GDM1 (cell line): ENCODE results near the gene NEURL2.
"Not testable (repeated sequence)": the region's sequence is repeated elsewhere in the genome, so short reads cannot be mapped to it uniquely, and the experiment has no call there.

Experiments used
- DNase-seq: peaks from one replicate; lab custom pipeline; 2025; lab: John Stamatoyannopoulos, UW

Gene NEURL2, protein sequence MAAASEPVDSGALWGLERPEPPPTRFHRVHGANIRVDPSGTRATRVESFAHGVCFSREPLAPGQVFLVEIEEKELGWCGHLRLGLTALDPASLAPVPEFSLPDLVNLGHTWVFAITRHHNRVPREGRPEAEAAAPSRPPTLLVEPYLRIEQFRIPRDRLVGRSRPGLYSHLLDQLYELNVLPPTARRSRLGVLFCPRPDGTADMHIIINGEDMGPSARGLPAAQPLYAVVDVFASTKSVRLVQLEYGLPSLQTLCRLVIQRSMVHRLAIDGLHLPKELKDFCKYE

DNA sequence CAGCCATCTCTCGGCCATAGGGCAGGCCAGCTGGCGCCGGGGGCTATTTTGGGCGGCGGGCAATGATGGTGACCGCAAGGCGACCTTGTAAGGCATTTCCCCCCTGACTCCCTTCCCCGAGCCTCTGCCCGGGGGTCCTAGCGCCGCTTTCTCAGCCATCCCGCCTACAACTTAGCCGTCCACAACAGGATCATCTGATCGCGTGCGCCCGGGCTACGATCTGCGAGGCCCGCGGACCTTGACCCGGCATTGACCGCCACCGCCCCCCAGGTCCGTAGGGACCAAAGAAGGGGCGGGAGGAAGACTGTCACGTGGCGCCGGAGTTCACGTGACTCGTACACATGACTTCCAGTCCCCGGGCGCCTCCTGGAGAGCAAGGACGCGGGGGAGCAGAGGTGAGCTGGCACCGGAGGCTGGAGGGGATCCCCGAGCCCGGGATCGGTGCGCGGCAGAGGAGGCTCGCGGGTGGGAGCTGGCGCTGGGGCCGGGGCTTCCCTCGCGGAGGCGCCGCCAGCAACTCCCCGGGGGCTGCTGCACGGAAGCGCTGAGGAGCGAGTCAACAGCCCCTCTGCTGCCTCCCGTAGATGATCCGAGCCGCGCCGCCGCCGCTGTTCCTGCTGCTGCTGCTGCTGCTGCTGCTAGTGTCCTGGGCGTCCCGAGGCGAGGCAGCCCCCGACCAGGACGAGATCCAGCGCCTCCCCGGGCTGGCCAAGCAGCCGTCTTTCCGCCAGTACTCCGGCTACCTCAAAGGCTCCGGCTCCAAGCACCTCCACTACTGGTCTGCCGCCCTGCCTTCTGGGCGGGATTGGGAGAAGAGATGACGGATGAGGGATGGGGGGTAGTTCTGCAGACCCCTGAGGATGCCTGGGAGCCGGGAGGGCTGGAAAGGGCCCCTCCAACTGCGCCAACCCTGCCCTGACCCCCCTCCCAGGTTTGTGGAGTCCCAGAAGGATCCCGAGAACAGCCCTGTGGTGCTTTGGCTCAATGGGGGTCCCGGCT is at the start of gene NEURL2, which contains the start of gene CTSA:
Gene NEURL2, minus strand, starts transcription at position 224 of the 999 bp plus-strand sequence. Its CDS starts 217 bp downstream, at position 7.
Gene CTSA, plus strand, starts transcription at position 351 of the 999 bp plus-strand sequence. Its CDS starts 234 bp downstream, at position 585.
- peak; percentile 79 for DNase-seq

- no peak for DNase-seq
These were observed 49.5 kb upstream of the NEURL2 start for GRCh38 chr20:45940469-45940868.

GRCh38 chr20:45940053-45940452 is 49.0 kb upstream of the NEURL2 start:
- no peak for DNase-seq

- no peak for DNase-seq
These were observed 47.9 kb upstream of the NEURL2 start for GRCh38 chr20:45938727-45939438.

DNA sequence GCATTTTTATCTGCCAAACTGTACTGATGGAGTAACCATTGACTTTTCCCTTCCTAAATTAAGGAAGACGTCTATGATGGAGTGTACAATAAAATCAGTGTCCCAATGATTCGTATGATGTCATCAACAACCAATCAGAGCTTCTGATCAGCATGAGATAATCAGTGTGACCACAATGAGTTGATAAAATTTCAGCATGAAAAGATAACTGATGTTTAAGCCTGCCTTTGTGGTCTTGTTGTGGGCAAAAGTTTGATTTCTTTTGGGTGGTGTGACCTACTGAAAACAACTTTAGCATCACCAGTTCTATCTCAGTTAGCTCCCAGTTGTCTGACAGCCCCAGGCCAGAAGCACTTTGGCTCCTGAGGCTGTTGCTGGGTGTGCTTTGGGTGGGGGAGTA is 46.8 kb upstream of the NEURL2 start:
- DNase-seq, result no peak

GRCh38 chr20:45935416-45936046 is 44.5 kb upstream of the NEURL2 start:
- no peak for DNase-seq

- DNase-seq, result peak; percentile 95
These were observed 43.8 kb upstream of the NEURL2 start, which contains the start of gene PCIF1 for GRCh38 chr20:45934586-45935415. TSS of gene PCIF1 (plus strand) at chr20:45934683. CDS start at chr20:45939000, 4,317 bp downstream.

DNA sequence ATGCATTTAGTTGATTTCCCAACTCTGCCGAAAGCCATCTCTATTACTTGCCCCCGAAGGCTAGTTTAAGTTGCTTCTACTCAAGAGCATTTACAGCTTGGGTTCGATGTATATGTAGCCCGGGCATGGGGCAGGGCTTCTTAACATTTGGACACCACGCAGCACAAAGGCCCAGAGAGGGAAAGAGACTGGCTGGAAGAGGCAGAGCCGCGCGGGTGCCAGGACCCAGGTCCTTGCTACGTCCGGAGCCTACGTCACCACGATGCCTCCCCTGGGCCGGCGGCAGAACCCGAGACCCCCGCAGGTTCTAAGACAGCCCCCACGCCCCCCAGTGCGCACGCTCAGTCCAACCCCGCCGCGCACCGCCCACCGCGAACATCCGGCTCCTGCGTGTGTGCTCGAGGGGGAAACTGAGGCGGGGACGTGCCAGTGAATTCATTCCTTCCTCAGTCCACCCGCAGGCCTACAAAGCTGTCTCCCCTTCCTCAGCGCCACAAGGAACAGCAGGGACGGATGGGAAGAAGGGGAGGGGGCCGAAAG is 43.1 kb upstream of the NEURL2 start:
- peak; percentile 65 for DNase-seq

DNA sequence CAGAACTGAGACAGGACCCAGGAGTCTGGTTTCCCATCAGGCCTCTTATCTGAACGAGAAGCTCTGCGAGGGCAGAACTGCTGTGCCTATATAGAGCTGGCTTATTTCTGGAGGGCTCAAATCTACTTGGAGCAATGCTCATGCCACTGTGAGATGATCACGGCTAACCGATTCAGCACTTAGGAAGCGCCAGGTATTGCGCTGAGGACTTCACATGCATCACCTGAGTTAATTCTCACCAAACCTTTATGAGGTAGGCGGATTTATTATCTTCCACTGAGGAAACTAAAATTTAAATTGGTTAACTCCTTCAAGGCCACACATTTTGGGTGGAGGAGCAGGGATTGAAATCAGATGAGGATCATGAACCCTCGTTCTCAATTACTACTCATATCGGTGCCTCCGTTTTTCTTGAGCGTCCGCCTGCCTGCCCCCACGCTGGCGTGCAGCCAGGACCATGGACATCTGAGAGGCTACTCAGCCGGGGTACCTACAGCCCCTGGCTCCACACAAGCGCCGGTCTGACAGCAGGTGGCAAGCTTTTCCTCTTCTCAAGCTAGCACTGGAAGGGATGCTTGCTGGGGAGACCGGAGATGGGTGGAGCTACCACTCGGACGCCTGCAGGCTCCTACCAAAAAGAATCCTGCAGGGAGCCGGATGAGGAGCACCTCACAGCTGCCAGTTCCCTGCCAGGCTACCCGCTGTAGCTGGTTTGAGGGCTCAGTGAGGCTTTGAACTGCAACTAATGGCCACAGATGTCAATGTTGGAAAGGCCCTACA is 42.4 kb upstream of the NEURL2 start:
- DNase-seq, result peak; percentile 42

DNA sequence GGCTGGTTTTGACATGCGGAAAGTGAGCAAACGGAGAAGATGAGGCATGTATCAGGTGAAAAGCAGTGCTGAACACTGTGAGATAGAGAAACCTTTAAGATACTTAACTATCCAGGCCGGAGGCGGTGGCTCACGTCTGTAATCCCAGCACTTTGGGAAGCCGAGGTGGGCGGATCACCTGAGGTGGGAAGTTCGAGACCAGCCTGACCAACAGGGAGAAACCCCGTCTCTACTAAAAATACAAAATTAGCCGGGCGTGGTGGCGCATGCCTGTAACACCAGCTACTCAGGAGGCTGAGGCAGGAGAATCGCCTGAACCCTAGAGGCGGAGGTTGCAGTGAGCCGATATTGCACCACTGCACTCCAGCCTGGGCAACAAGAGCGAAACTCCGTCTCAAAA is 40.7 kb upstream of the NEURL2 start:
- DNase-seq, result not testable (repeated sequence)

DNA sequence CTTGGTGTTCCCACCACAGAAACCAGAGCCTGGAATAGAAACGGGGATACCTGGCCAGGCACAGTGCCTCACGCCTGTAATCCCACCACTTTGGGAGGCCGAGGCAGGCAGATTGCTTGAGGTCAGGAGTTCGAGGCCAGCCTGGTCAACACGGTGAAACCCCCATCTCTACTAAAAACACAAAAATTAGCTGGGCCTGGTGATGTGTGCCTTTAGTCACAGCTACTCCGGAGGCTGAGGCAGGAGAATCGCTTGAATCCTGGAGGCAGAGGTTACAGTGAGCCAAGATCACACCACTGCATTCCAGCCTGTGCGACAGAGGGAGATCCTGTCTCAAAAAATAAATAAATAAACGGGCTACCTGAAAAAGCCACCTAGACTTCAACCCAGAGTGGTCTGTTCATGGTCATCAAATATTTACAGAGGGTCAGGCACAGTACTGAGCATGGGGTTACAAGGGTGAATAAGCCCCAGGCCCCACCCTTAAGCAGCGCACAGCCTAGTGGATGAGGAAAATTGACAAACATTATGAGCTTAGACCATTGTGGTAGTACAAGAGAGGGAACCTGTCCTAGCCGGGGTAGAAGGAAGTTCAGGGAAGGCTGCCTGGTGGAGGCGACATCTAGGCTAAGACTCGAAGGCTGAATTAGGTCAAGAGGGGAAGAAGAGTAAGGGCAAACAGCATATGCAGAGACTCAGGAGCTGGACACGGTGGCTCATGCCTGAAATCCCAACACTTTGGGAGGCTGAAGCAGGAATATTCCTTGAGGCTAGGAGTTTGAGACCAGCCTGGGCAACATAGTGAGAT is 36.3 kb upstream of the NEURL2 start:
- DNase-seq, result no peak

DNA sequence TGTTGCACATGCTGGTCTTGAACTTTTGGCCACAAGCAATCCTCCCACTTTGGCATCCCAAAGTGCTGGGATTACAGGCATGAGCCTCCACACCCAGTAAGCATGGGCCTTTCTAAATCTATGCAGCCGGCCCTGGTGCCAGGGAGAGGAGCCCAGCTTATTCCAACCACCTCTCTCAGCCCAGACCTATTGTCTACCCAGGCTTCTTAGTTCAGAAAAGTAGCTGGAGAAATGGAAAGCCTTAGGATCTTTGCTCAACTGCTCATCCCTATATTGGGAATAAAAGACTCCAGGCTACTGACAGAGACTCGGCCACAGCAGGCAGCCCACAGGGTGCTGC is 35.7 kb upstream of the NEURL2 start:
- DNase-seq, result no peak

DNA sequence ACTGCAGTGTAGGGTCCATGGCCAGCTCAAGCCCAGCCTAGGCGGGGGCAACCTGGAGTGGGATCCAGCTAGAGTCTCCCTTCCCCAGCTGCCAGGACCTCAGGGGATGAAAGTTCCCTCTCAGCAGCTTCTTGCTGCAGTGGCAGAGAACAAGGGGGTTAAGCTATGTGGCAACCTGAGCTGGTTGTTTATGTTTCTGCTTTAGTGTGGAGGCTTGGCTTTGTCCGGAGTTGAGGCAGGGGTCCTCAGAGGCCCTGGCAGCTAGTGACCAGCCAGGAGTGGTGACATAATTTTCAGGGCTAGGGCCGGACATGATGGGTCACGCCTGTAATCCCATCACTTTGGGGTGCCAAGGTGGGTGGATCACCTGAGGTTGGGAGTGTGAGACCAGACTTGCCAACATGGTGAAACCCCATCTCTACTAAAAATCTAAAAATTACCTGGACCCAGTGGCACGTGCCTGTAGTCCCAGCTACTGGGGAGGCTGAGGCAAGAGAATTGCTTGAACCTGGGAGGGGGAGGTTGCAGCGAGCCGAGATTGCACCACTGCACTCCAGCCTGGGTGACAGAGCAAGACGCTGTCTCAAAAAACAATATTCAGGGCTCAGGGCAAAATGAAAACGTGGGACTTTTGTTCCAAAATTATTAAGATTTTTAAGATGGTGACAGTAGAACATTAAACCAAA is 35.0 kb upstream of the NEURL2 start:
- no peak for DNase-seq

DNA sequence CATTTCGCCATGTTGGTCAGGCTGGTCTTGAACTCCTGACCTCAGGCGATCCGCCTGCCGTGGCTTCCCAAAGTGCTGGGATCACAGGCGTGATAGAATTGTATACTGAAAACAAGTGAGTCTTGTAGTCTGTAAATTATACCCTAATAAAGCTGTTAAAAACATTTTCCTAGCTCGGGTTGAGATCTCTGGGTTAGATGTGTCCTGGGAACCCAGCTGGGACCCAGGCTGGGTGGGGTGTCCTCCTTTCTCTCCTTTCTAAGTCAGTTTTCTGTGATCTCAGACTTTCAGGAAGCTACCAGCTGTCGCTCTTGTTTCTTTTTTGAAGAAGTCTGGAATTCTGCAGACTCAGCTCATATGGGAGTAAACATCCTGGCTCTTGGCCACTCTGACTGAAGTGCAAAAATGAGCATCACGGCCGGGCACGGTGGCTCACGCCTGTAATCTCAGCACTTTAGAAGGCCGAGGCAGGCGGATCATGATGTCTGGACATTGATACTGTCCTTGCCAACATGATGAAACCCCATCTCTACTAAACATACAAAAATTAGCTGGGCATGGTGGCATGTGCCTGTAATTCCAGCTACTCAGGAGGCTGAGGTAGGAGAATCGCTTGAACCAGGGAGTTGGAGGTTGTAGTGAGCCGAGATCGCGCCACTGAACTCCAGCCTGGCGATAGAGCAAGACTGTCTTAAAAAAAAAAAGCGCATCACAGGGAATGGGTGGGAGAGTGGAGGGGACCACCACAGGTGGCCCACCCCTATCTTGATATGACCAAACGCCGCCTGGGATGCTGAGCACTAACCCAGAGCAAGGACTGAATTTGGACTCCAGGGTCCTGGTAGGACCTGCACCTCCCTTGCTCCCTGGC is 33.6 kb upstream of the NEURL2 start:
- DNase-seq, result no peak

DNA sequence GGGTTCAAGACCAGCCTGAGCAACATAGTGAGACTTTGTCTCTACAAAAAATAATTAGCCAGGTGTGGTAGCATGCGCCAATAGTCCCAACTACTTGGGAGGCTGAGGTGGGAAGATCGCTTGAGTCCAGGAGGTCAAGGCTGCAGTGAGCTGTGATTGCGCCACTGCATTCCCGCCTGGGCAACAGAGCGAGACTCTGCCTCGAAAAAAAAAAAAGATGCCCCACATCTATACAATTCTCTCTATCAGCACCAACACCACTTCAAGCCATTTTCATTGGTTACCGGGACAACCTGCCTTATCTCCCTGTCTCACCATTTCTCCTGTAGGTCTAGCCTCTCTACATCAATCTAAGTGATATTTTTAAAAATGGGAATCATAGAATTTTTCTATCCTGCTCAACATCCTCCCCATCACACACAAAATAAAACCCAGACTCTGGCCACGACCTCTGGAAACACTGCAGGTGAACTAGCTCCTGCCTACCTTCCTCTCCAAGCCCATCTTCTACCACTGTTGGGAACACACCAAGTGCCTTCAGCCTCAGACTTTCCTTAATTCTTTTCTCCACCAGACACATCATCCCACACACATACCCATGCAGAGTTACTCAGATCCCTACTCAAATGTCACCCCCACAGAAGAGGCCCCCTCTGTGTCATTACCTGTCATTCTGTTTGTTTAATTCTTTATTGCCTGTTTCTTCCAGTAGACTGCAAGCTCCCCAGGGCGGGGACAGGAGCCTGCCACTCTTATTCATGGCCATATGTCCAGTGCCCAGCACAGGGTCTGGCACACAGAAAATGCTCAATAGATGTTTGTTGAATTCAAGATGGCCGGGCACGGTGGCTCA is 30.6 kb upstream of the NEURL2 start:
- DNase-seq, result no peak
